HepG2 (cell line): ENCODE data around the gene AXIN1. TPM values are rescaled to one million over a fixed set of nuclear protein-coding genes. Genes with fewer than 3 reads are reported as not detected.

Source experiments
- ARID4A ChIP-seq: sonication (generic); formaldehyde crosslinking; IDR thresholded peaks from 2 replicates; pipeline ENCODE4 v1.5.0; 2020; ENCODE audit warnings: mild to moderate bottlenecking, missing genetic modification reagents, borderline replicate concordance
- BRCA1 ChIP-seq: sonication (generic); formaldehyde crosslinking; IDR thresholded peaks from 2 replicates; pipeline ENCODE4 v1.4.0; 2020; ENCODE audit warnings: missing genetic modification reagents
- DPF2 ChIP-seq: sonication (generic); formaldehyde crosslinking; IDR thresholded peaks from 2 replicates; pipeline ENCODE4 v1.4.0; 2020; ENCODE audit warnings: mild to moderate bottlenecking, low read depth, missing genetic modification reagents, borderline replicate concordance
- HNRNPUL1 ChIP-seq: fragments of 200-400 bp; formaldehyde crosslinking; IDR thresholded peaks from 2 replicates; pipeline ENCODE4 v1.6.1; 2017; ENCODE audit warnings: low read depth, mild to moderate bottlenecking, low read length, moderate library complexity
- KDM1A ChIP-seq: IDR thresholded peaks from 2 replicates; pipeline ENCODE4 v1.6.1; 2016; ENCODE audit warnings: missing compliant biosample characterization
- KDM5B ChIP-seq: sonication (generic); formaldehyde crosslinking; IDR thresholded peaks from 2 replicates; pipeline ENCODE4 v1.4.0; 2020; ENCODE audit warnings: missing genetic modification reagents, mild to moderate bottlenecking, borderline replicate concordance
- MXD4 ChIP-seq: IDR thresholded peaks from 2 replicates; pipeline ENCODE4 v1.6.1; 2016; ENCODE audit warnings: mild to moderate bottlenecking, missing biosample characterization, missing genetic modification reagents
- PITX1 ChIP-seq: sonication (generic); formaldehyde crosslinking; IDR thresholded peaks from 2 replicates; pipeline ENCODE4 v1.5.1; 2020; ENCODE audit warnings: mild to moderate bottlenecking, missing genetic modification reagents
- RXRB ChIP-seq: IDR thresholded peaks from 2 replicates; pipeline ENCODE4 v1.6.1; 2016; ENCODE audit warnings: borderline replicate concordance, missing genetic modification reagents, missing compliant biosample characterization
- SMARCC2 ChIP-seq: fragments of 450-650 bp; IDR thresholded peaks from 2 replicates; pipeline ENCODE4 v1.6.1; 2017; ENCODE audit warnings: antibody characterized with exemption, mild to moderate bottlenecking
- TP53 ChIP-seq: sonication (generic); formaldehyde crosslinking; conservative IDR thresholded peaks from 2 replicates; pipeline ENCODE4 v1.4.0; 2020; ENCODE audit warnings: missing genetic modification reagents
- ZBTB7A ChIP-seq: sonication (generic); formaldehyde crosslinking; IDR thresholded peaks from 2 replicates; pipeline ENCODE4 v1.8.0; 2022; ENCODE audit warnings: mild to moderate bottlenecking, missing genetic modification reagents
- ZNF256 ChIP-seq: sonication (generic); formaldehyde crosslinking; conservative IDR thresholded peaks from 2 replicates; pipeline ENCODE4 v1.4.0; 2020; ENCODE audit warnings: missing genetic modification reagents
- ZNF335 ChIP-seq: sonication (generic); formaldehyde crosslinking; IDR thresholded peaks from 2 replicates; pipeline ENCODE4 v1.4.0; 2020; ENCODE audit warnings: missing genetic modification reagents
- ZNF503 ChIP-seq: sonication (generic); formaldehyde crosslinking; IDR thresholded peaks from 2 replicates; pipeline ENCODE4 v1.4.0; 2020; ENCODE audit warnings: missing genetic modification reagents
- ZNF724P ChIP-seq: sonication (generic); formaldehyde crosslinking; IDR thresholded peaks from 2 replicates; pipeline ENCODE4 v1.8.0; 2022; ENCODE audit warnings: missing genetic modification reagents, borderline replicate concordance
- ZSCAN5A ChIP-seq: sonication (generic); formaldehyde crosslinking; IDR thresholded peaks from 2 replicates; pipeline ENCODE4 v1.8.0; 2022; ENCODE audit warnings: mild to moderate bottlenecking, missing genetic modification reagents, borderline replicate concordance
- polyA plus RNA-seq, 8 experiments: library from polyadenylated mRNA; depleted of rRNA in 3 of 8; stranded (reverse) in 7 of 8; unstranded in 1 of 8; fragments of >200 nt; fragmentation: Illumina TruSeq in 4 of 8; extraction: Trizol in 4 of 8; gene quantifications; 2 replicates each; pipeline versions ENCODE4 v1.2.1 to v1.2.3, GENCODE V29; 2011 to 2016; ENCODE audit warnings: low read depth in 4 of 8, missing spikeins in 1 of 8, mixed read lengths in 1 of 8; ENCODE audit not compliant: insufficient read depth in 1 of 8
- total RNA-seq, 5 experiments: library from RNA; depleted of rRNA; stranded (reverse); fragments of >200 nt; fragmentation: Illumina TruSeq; extraction: Trizol; gene quantifications; 2 replicates each; pipeline ENCODE4 v1.2.3, GENCODE V29; 2016; ENCODE audit warnings: low read depth in 1 of 5
- TF ChIP-seq, protein P1 (sequence below): sonication (generic); formaldehyde crosslinking; IDR thresholded peaks from 2 replicates; pipeline ENCODE4 v1.5.0; 2020; ENCODE audit warnings: missing genetic modification reagents
- TF ChIP-seq, protein P2 (sequence below): sonication (generic); formaldehyde crosslinking; IDR thresholded peaks from 2 replicates; pipeline ENCODE4 v1.8.1; 2023; ENCODE audit warnings: mild to moderate bottlenecking, inconsistent platforms, moderate library complexity, missing genetic modification reagents, borderline replicate concordance

AXIN1 gene
- total and polyA plus RNA-seq, 2 of the 13 experiments (the other 11 are each of a cell fraction or from before 2014, with no cell fraction given) = 24.0 to 26.0 TPM

GRCh38 chr16:363766-364490 lies 11.4 kb upstream of the AXIN1 start (continued):
- no peak for TF ChIP-seq RXRB (CRISPR knock-in tag)
- TF ChIP-seq ZNF335 (CRISPR knock-in tag) = no peak
- TF ChIP-seq SMARCC2 = no peak
- TF ChIP-seq ARID4A (CRISPR knock-in tag) = peak; percentile 7; the same call in 1 of the 2 replicates
- TF ChIP-seq ZSCAN5A (CRISPR knock-in tag) = no peak
- TF ChIP-seq ZBTB7A (CRISPR knock-in tag) = 0 out of 2 replicates have a peak, but pooled peaks have one; percentile 46
- TF ChIP-seq HNRNPUL1 = no peak
- TF ChIP-seq PITX1 (CRISPR knock-in tag) = no peak
- no peak for TF ChIP-seq DPF2 (CRISPR knock-in tag)
- TF ChIP-seq ZNF503 (CRISPR knock-in tag) = no peak
- TF ChIP-seq BRCA1 (CRISPR knock-in tag) = no peak
- no peak for TF ChIP-seq KDM5B (CRISPR knock-in tag)
- TF ChIP-seq KDM1A = no peak
- TF ChIP-seq ZNF256 = no peak
- TF ChIP-seq TP53 (CRISPR knock-in tag) = no peak
- TF ChIP-seq, protein P1, sequence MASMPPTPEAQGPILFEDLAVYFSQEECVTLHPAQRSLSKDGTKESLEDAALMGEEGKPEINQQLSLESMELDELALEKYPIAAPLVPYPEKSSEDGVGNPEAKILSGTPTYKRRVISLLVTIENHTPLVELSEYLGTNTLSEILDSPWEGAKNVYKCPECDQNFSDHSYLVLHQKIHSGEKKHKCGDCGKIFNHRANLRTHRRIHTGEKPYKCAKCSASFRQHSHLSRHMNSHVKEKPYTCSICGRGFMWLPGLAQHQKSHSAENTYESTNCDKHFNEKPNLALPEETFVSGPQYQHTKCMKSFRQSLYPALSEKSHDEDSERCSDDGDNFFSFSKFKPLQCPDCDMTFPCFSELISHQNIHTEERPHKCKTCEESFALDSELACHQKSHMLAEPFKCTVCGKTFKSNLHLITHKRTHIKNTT (CRISPR knock-in tag) = no peak
- no peak for TF ChIP-seq ZNF724P (CRISPR knock-in tag)
- no peak for TF ChIP-seq MXD4
- TF ChIP-seq, protein P2, sequence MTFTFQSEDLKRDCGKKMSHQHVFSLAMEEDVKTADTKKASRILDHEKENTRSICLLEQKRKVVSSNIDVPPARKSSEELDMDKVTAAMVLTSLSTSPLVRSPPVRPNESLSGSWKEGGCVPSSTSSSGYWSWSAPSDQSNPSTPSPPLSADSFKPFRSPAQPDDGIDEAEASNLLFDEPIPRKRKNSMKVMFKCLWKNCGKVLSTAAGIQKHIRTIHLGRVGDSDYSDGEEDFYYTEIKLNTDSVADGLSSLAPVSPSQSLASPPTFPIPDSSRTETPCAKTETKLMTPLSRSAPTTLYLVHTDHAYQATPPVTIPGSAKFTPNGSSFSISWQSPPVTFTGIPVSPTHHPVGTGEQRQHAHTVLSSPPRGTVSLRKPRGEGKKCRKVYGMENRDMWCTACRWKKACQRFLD (CRISPR knock-in tag) = no peak
